ENCODE data around the gene SH2B3. TPM values are rescaled to one million over a fixed set of nuclear protein-coding genes. Genes with fewer than 3 reads are reported as not detected.

SH2B3 gene
- polyA plus RNA-seq, 1 donor, result 17.8 TPM

DNA sequence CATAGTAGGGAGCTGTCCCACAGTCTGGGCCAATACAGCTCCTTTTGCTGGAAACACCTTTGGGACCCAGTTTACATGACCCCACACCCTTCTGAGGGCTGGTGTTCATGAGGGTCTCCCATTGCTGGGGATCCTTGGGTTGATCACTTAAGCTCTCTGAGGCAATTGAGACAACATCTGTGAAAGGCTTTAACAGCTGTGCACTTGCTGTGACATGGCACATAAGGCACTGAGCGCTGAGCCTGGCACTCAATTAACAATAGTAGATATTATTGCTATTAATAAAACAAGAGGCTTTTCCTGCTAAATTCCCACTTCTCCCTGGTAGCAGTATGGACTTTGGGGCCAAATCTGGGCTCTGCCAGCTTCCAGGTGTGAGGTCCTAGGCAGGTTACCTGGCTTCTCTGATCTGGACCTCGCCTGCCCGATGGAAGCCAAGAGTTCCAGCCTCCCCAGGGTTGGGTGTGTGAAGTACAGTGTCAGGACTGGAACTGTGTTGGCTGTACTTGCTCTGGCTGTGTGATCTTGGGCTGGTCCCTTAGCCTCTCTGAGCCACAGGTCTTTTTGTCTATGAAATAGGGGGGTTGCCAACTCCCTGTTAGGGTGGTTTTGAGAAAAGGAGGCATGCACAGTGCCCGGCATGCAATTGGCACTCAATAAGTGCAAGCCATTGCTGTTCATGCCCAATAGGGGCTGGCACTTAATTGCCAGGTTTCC is 3.1 kb downstream of the SH2B3 start:
- DNase-seq, result no peak

DNA sequence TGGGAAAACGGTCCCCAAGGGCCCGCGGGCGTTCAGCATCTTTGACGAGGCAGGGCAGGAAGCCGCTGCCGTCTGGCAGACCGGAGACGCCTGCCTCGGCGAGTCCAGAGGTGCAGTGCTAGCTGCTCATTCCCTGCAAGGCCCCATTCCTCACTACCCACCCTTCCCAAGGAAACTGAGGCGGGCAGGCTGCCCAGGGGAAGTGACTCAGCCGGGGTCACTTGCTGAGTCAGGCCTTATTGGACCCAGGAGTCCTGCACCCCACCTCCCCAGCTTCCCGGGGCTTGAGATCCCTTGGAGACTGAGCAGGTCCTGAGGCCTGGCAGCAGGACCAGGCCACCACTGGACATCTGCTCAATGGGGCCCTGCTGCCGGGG is 3.7 kb downstream of the SH2B3 start:
- no peak for DNase-seq

- DNase-seq, result no peak
These were observed 4.2 kb downstream of the SH2B3 start for GRCh38 chr12:111409780-111410430.

- DNase-seq, result no peak
These were observed 4.9 kb downstream of the SH2B3 start for GRCh38 chr12:111410431-111411184.

DNA sequence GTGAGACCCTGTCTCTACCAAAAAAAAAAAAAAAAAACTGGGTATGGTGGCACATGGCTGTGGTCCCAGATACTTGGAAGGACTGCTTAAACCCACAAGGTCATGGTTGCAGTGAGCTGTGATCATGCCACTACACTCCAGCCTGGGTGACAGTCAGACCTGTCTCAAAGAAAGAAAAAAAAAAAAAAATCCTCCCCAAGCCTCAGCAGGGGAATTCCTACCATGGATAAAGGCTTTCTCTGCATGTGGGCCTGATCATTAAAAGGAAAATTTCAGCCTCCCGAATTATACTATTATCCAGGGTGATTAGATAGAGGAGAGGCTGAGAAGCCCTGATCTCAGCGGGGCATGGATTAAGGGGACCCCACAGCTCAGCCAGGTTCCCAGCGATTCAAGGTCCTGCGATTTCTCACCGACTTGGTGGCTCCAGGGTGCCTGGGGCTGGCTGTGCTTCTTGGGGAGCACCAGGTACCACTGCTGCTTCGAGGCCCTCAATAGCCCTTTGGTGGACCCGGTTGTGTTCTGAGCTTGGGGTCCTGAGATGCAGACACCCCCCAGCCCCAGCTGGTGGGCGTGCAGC is 5.6 kb downstream of the SH2B3 start:
- DNase-seq, result no peak

GRCh38 chr12:111412007-111412829 is 6.5 kb downstream of the SH2B3 start:
- no peak for DNase-seq

DNA sequence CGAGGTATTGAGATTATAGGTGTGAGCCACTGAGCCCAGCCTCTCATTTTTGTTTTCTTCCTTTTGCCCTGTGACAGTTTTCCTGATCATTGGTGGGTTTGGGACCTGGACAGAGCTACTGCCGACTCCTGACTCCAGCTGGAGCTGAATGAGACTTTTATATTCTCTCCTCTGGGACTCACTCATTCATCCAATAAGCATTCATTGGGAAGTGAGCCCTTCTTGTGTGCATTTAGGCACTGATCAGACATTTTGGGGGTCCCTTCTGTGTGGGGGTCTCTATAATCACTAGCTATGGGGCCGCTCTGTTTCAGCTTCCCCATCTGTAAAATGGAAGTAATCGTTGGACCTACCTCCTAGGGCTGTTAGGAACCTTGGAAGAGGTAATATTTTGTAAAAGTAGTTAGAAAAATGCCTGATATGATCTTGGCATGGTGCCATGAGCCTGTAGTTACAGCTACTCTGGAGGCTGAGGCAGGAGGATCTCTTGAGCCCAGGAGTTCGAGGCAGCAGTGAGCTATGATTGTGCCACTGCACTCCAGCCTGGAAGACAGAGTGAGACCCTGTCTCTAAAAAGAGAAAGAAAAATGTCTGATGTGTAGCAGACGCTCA is 7.2 kb downstream of the SH2B3 start:
- DNase-seq, result no peak

DNA sequence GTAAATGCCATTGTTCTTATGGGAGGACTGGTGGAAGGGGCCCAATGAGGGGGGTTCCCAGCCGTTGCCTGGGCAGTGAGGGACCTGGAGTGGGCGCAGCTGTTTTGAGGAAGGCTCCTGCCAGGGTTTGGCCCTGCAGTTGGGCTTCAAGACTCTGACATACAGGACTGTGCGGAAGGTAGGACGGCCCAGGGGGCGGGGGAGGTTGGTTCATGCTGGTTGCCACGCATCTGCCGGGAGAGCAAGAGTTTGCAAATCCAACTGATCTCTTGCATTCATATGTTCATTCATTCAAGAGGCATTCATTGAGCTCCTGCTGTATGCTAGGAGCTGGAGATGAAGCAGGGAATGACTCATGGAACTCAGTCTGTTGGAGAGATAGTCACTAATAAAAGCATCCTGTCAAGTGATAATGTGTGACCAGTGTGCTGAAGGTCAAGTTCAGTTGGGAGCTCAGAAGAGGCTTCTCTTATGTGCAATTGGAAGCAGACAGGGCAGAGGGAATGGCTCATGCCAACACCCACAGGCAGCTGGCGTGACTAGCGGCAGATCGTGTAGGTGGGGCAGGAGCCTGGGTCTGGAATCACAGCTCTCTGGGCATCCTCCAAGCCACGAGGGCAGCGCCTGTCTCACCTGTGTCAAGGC is 7.8 kb downstream of the SH2B3 start:
- DNase-seq, result no peak

DNA sequence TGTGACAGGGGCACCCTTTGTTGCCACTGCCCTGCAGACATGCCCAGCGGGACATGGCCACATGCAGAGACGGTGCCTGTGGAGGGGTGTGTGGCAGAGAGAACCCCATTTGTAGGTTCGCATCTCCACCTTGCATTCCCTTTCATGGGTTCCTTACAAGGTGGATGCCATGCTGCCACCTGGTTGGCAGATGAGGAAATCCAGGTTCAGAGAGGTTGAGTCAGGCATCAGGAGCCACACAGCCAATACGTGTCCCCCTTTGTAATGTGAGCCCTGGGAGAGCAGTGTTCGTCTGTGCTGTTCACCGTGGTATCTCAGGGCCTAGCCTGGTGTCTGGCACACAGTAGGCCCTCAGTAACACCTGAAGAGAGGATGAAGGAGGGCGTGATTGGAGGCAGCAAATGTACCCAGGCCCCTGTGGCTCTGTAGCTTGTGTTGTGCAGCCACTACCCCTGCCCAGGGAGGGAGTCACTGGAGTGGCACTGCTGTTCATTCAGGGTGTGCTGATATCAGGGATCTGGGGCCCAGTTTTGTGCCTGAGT is 9.1 kb downstream of the SH2B3 start:
- DNase-seq, result no peak

DNA sequence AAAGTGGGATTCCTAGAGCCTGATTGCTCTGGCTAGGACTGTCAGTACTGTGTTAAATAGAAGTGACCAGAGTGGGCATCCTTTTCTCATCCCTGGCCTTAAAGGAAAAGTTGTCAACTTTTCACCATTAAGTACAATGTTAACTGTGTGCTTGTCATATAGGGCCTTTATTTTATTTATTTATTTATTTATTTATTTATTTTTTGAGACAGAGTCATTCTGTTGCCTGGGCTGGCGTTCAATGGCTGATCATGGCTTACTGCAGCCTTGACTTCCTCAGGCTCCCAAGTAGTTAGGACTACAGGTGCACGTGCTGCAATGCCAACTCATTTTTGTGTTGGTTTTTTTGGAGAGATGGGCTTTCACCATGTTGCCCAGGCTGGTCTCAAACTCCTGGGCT is 11.6 kb downstream of the SH2B3 start:
- no peak for DNase-seq

GRCh38 chr12:111417784-111418593 is 12.3 kb downstream of the SH2B3 start:
- DNase-seq, result no peak

DNA sequence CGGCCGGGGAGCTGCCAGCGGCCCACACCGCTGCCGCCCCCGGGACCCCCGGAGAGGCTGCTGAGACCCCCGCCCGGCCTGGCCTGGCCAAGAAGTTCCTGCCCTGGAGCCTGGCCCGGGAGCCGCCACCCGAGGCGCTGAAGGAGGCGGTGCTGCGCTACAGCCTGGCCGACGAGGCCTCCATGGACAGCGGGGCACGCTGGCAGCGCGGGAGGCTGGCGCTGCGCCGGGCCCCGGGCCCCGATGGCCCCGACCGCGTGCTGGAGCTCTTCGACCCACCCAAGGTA is 12.8 kb downstream of the SH2B3 start:
- no peak for DNase-seq

DNA sequence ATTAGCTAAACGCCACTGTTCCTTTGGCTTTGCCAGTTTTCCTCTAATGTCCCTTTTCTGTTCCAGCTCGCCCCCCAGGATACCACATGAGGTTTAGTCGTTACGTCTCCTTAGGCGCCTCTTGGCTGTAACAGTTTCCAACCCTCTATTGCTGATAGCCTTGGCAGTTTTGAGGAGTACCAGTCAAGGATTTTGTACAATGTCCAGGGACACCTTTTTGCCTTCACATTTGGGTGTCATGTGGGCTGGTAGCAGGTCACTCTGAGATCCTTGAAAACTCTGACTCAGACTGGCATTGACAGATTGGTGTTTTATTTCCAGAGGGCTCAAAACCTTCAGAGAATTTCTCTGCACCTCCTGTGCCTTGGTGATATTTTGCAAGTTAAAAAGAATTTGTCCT is 14.1 kb downstream of the SH2B3 start:
- no peak for DNase-seq

GRCh38 chr12:111420494-111420893 is 14.8 kb downstream of the SH2B3 start:
- DNase-seq, result no peak

DNA sequence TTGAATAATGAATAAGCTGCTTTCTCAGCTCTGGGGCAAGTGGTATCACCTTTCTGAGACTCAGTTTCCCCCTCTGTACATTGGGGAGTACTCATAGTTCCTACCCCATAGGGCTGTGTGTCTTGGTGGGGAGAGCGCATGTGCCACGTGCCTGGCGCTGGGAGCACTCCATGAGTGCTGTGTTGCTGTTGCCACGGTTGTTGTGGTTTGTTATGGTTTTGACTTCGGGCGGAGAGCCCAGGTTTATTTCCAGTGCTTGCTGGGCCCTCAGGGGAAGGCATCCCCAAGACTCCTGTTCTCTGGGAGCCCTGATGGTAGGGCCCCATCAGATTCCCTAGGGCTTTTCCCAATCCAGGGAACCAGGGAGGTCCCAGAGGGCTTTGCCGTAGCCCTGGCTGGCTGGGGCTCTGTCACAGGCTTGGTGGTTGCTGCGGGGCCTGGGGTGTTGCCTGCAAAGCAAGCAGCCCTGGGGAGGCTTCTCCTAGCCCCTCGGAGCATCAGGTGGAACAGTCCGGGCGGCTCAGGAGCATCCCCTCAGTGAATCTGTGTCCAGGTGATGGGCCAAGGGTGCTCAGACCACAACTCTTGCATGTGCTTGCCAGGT is 18.6 kb downstream of the SH2B3 start:
- no peak for DNase-seq

DNA sequence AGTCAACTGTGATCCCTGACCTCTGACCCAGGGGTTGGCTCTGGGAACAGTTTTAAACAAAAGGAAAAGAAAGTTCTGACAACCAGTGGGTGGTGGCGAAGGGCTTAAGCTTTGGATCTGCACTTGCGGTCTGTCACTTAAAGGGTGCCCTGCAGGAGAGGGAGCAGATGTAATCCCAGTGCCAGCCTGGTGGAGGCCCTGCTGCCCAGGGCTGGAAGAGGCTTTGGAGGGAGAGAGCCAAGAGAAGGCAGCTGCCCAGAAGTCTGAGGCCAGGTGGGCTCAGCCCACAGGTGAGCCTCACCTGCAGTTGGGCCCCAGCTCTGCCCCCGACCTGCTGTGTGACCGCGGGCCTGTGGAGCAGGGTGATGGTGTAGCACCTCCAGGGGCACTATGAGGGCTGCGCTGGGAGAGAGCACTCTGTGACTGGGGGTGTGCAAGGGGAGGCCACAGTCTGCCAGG is 19.1 kb downstream of the SH2B3 start:
- no peak for DNase-seq

DNA sequence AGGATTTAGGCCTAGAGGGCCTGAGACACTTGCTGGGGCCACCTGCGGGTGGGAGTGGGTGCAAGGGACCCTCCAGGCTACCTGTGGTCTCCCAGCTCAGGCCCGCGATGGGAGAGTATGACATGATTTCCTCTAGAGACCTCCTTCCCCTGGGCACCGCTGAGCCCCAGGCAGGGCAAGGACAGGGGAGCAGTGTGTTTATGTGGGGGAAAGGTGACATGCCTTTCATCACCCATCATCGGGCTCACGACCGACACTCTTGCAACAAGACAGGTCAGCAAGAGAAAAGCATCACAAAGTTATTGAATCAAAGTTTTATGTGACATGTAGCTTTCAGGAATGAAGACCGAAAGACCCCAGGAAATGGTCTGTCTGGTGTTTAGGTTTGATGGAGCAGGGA is 19.9 kb downstream of the SH2B3 start:
- DNase-seq, result no peak

DNA sequence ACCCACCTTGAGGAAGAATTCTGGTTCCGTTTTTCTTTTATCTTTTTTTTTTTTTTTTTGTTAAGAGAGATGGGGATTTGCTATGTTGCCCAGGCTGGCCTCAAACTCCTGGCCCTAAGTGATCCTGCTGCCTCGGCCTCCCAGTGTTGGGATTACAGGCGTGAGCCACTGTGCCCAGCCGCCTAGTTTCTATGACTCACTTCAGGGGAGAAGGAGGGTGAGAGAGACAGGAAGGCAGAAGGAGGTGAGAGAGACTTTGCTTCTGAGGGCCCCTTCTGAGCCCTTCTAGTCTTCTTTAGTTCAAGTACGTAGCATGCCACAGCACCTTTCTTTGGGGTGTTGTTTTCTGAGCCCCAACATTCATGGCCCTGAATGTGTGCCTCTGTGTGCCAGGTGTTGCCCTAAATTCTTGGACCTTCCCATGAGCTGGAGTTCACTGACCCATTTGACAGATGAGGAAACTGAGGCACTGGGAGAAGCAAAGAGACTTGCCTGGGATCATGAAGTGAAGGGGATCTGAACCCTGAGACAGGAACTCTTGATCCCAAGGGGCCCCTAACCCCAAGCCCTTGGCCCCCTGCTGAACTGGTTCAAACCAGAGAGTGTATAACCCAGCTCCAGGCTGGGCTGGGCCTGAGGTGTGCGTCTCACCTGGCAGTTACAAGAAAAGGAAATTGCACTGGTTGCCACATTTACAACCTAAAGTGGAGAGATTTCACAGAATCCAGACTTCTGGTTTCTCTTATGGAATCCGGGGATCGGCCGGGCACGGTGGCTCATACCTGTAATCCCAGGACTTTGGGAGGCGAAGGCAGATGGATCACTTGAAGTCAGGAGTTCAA is 20.8 kb downstream of the SH2B3 start:
- no peak for DNase-seq
